Renal cortex interstitium (tissue), 11 donors: ENCODE measurements around the gene PHF8. TPM values are rescaled to one million over a fixed set of nuclear protein-coding genes. Genes with fewer than 3 reads are reported as not detected.

ENCODE experiments used
- DNase-seq, 11 donors: peaks; one replicate each; pipeline ENCODE4 v3.0.0-alpha.2; 2013; ENCODE audit warnings: low read depth in 9 of 11, low spot score in 4 of 11; ENCODE audit errors: extremely low read depth in 1 of 11
- polyA plus RNA-seq, 3 donors: library from polyadenylated mRNA; unstranded; fragments of 120-200 nt; gene quantifications; one replicate each; pipeline ENCODE4 v1.2.1, GENCODE V29; 2013; ENCODE audit not compliant: insufficient read length in 3 of 3

The PHF8 gene
- polyA plus RNA-seq, 3 donors, result 29.4 to 30.5 (median 29.6) TPM

DNA sequence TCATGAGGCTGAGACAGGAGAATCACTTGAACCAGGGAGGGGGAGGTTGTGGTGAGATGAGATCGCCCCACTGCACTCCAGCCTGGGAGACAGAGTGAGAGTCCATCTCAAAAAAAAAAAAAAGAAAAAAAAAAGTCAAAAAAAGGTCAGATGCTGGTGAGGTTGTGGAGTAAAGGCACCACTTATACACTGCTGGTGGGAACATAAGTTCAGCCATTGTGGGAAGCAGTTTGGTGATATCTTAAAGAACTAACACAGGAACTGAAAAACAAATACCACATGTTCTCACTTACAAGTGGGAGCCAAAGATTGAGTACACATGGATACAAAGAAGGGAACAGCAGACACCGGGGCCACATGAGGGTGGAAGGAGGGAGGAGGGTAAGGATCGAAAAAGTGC is 149.0 kb downstream of the PHF8 start:
- DNase-seq, result no peak

Other genes with a start within 250 kb of the PHF8 start
- gene FAM120C, start 138.8 kb upstream of the PHF8 start, polyA plus RNA-seq, result 10 to 100 TPM in 2 of 3 donors, 1 to 10 TPM in 1; 9.4 to 12.1 (median 10.2) TPM